ENCODE data around the gene SLC23A1. TPM values are rescaled to one million over a fixed set of nuclear protein-coding genes. Genes with fewer than 3 reads are reported as not detected.

Gene SLC23A1
- total and polyA plus RNA-seq, 9 of the 15 experiments (the other 6 are each of a cell fraction or from before 2014, with no cell fraction given), result 0.03 to 0.20 (median 0.05) TPM; not detected in 5

DNA sequence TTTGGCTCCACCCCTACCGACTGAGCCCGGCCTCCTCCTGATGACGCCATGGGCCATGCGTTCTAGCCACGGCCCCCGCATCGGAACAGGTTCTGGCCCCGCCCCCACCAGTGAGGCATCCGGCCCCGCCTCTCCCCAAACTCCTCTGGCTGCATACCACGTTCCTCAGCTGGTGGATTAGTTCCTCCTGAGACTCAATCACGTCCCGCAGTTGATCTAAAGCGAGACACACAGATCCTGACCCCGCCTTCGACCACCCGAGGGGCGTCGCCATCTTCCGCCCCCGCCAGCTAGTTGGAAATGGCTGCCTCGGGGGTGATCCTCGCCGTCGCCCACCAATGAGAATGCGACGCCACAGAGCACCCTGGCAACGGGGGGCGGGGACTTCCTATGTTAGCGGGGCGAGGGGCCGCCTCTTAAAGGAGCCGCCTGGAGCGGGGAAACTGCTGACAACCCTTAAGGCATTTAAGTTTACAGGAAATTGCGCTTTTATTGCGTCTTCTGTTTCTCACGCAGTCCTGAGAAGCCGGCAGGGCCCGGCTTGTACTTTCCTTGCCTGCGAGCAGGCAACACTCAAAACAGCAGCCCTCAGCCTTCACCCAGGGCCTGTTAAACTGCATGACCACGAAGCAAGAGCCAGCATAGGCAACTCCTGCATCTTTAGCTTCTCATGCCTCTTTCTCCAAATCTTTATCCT lies 20.8 kb upstream of the SLC23A1 start, which contains the start of gene SPATA24 (continued):
- TF ChIP-seq NCOA4 (IDR thresholded peaks at IDR 0.05; ENCODE audit: partially characterized antibody) (no peak), ZNF316 (IDR thresholded peaks at IDR 0.05) (peak; percentile 53; the same call in 1 of the 2 replicates), NFIC (IDR thresholded peaks at IDR 0.05) (no peak; the same call in 1 of the 2 replicates), C11orf30 (IDR thresholded peaks at IDR 0.05; ENCODE audit: low read depth) (peak; percentile 63), NCOA6 (IDR thresholded peaks at IDR 0.05) (no peak), HDGF (IDR thresholded peaks at IDR 0.05) (no peak), TCF7L2 (IDR thresholded peaks at IDR 0.05; ENCODE audit: low read depth, low read length) (no peak), L3MBTL2 (IDR thresholded peaks at IDR 0.05) (peak; percentile 92), EGR1 (conservative IDR thresholded peaks at IDR 0.05) (peak; percentile 100), TOE1 (IDR thresholded peaks at IDR 0.05; ENCODE audit: borderline replicate concordance) (peak; percentile 85), TOE1 (CRISPR knock-in tag; IDR thresholded peaks at IDR 0.05; ENCODE audit: borderline replicate concordance, low read depth) (no peak), DACH1 (IDR thresholded peaks at IDR 0.05; ENCODE audit: partially characterized antibody) (peak; percentile 67), GATAD2A (IDR thresholded peaks at IDR 0.05) (no peak), CREM (IDR thresholded peaks at IDR 0.05; ENCODE audit: low read depth) (peak; percentile 90), RBM34 (IDR thresholded peaks at IDR 0.05; ENCODE audit: borderline replicate concordance, insufficient read depth, low read length) (no peak), ARID1B (IDR thresholded peaks at IDR 0.05) (peak; percentile 35; the same call in 1 of the 2 replicates), POLR2AphosphoS5 (IDR thresholded peaks at IDR 0.05; ENCODE audit: control insufficient read depth, insufficient read depth, low read depth, low read length) (peak; percentile 27; the same call in 1 of the 2 replicates), ESRRB (CRISPR knock-in tag; IDR thresholded peaks at IDR 0.05; ENCODE audit: borderline replicate concordance) (no peak), COPS2 (conservative IDR thresholded peaks at IDR 0.05) (no peak), U2AF1 (optimal IDR thresholded peaks at IDR 0.05; ENCODE audit: low read depth, low read length) (no peak), LCOR (CRISPR knock-in tag; IDR thresholded peaks at IDR 0.05) (peak; percentile 82; the same call in 1 of the 2 replicates), MTA1 (IDR thresholded peaks at IDR 0.05; ENCODE audit: borderline replicate concordance) (peak; percentile 83), ZNF282 (CRISPR knock-in tag; IDR thresholded peaks at IDR 0.05) (no peak), ZNF175 (CRISPR knock-in tag; IDR thresholded peaks at IDR 0.05; ENCODE audit: low read depth) (peak; percentile 69)
- TF ChIP-seq, protein P1, sequence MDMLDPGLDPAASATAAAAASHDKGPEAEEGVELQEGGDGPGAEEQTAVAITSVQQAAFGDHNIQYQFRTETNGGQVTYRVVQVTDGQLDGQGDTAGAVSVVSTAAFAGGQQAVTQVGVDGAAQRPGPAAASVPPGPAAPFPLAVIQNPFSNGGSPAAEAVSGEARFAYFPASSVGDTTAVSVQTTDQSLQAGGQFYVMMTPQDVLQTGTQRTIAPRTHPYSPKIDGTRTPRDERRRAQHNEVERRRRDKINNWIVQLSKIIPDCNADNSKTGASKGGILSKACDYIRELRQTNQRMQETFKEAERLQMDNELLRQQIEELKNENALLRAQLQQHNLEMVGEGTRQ (CRISPR knock-in tag; IDR thresholded peaks at IDR 0.05), result no peak
- TF ChIP-seq, protein P2, sequence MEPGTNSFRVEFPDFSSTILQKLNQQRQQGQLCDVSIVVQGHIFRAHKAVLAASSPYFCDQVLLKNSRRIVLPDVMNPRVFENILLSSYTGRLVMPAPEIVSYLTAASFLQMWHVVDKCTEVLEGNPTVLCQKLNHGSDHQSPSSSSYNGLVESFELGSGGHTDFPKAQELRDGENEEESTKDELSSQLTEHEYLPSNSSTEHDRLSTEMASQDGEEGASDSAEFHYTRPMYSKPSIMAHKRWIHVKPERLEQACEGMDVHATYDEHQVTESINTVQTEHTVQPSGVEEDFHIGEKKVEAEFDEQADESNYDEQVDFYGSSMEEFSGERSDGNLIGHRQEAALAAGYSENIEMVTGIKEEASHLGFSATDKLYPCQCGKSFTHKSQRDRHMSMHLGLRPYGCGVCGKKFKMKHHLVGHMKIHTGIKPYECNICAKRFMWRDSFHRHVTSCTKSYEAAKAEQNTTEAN (CRISPR knock-in tag; IDR thresholded peaks at IDR 0.05), result peak; percentile 46; the same call in 1 of the 2 replicates
- TF ChIP-seq, protein P3, sequence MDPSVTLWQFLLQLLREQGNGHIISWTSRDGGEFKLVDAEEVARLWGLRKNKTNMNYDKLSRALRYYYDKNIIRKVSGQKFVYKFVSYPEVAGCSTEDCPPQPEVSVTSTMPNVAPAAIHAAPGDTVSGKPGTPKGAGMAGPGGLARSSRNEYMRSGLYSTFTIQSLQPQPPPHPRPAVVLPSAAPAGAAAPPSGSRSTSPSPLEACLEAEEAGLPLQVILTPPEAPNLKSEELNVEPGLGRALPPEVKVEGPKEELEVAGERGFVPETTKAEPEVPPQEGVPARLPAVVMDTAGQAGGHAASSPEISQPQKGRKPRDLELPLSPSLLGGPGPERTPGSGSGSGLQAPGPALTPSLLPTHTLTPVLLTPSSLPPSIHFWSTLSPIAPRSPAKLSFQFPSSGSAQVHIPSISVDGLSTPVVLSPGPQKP (CRISPR knock-in tag; IDR thresholded peaks at IDR 0.05), result no peak
- TF ChIP-seq, protein P4, sequence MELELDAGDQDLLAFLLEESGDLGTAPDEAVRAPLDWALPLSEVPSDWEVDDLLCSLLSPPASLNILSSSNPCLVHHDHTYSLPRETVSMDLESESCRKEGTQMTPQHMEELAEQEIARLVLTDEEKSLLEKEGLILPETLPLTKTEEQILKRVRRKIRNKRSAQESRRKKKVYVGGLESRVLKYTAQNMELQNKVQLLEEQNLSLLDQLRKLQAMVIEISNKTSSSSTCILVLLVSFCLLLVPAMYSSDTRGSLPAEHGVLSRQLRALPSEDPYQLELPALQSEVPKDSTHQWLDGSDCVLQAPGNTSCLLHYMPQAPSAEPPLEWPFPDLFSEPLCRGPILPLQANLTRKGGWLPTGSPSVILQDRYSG (tag; conservative IDR thresholded peaks at IDR 0.05; ENCODE audit: low read depth), result peak; percentile 62; the same call in 1 of the 2 replicates
